ENCODE results near the gene ESPNL. TPM values are rescaled to one million over a fixed set of nuclear protein-coding genes. Genes with fewer than 3 reads are reported as not detected.
"Not testable (repeated sequence)": the region's sequence is repeated elsewhere in the genome, so short reads cannot be mapped to it uniquely, and the experiment has no call there.

ESPNL gene
- total and polyA plus RNA-seq, 4 donors = 0.08 to 0.59 (median 0.35) TPM

DNA sequence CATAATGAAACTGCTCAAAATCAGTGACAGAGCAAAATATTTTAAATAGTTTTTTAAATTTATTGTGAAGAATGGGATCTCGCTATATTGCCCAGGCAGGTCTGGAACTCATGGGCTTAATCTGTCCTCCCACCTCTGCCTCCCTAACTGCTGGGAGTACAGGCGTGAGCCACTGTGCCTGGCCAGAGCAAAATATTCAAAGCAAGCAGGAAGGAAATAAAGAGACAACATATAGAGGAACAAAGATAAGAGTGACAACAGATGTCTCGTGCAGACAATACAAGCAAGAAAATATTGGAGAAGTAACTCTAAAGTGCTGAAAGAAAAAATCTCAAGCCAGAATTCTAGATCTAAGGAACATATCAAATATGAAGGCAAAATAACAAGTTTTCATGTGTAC lies 44.3 kb upstream of the ESPNL start:
- WGBS = 71% methylated on average over 3 of the region's 3 CpGs
- Histone ChIP-seq H3K9ac (ENCODE audit: low read depth in 1 of 2, low read length in 2 of 2) (no peak overlapping the region), H3K27me3 (ENCODE audit: control insufficient read depth in 4 of 4, insufficient read depth in 4 of 4, low read length in 3 of 4) (no peaks in the 10 kb centered on the region), H3K9me3 (ENCODE audit: control insufficient read depth in 4 of 4, low read length in 3 of 4) (no peaks in the 10 kb centered on the region), H3K36me3 (ENCODE audit: control insufficient read depth in 4 of 4, insufficient read depth in 3 of 4, low read depth in 1 of 4, low read length in 3 of 4) (no peaks in the 10 kb centered on the region), H3K4me1 (ENCODE audit: control insufficient read depth in 4 of 4, insufficient read depth in 4 of 4, low read length in 3 of 4) (peaks cover 0 to 7% (median 4%) of the 10 kb centered on the region in 4 donors), H3K4me3 (ENCODE audit: low read depth in 1 of 3, low read length in 3 of 3) (no peak overlapping the region), H3K27ac (ENCODE audit: low read depth in 1 of 2, low read length in 2 of 2) (no peak overlapping the region)
- TF ChIP-seq GABPA (IDR thresholded peaks at IDR 0.05 in 1 of 2, conservative IDR thresholded peaks at IDR 0.05 in 1 of 2) (no peak), JUND (IDR thresholded peaks at IDR 0.05) (no peak), RAD21 (IDR thresholded peaks at IDR 0.05) (no peak), YY1 (IDR thresholded peaks at IDR 0.05) (no peak), HNF4A (conservative IDR thresholded peaks at IDR 0.05) (no peak), TAF1 (conservative IDR thresholded peaks at IDR 0.05) (no peak), NR2F2 (IDR thresholded peaks at IDR 0.05) (no peak)
- TF ChIP-seq, protein P1, sequence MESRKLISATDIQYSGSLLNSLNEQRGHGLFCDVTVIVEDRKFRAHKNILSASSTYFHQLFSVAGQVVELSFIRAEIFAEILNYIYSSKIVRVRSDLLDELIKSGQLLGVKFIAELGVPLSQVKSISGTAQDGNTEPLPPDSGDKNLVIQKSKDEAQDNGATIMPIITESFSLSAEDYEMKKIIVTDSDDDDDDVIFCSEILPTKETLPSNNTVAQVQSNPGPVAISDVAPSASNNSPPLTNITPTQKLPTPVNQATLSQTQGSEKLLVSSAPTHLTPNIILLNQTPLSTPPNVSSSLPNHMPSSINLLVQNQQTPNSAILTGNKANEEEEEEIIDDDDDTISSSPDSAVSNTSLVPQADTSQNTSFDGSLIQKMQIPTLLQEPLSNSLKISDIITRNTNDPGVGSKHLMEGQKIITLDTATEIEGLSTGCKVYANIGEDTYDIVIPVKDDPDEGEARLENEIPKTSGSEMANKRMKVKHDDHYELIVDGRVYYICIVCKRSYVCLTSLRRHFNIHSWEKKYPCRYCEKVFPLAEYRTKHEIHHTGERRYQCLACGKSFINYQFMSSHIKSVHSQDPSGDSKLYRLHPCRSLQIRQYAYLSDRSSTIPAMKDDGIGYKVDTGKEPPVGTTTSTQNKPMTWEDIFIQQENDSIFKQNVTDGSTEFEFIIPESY (IDR thresholded peaks at IDR 0.05) = no peak
- DNase-seq (ENCODE audit: low spot score) = no peak

DNA sequence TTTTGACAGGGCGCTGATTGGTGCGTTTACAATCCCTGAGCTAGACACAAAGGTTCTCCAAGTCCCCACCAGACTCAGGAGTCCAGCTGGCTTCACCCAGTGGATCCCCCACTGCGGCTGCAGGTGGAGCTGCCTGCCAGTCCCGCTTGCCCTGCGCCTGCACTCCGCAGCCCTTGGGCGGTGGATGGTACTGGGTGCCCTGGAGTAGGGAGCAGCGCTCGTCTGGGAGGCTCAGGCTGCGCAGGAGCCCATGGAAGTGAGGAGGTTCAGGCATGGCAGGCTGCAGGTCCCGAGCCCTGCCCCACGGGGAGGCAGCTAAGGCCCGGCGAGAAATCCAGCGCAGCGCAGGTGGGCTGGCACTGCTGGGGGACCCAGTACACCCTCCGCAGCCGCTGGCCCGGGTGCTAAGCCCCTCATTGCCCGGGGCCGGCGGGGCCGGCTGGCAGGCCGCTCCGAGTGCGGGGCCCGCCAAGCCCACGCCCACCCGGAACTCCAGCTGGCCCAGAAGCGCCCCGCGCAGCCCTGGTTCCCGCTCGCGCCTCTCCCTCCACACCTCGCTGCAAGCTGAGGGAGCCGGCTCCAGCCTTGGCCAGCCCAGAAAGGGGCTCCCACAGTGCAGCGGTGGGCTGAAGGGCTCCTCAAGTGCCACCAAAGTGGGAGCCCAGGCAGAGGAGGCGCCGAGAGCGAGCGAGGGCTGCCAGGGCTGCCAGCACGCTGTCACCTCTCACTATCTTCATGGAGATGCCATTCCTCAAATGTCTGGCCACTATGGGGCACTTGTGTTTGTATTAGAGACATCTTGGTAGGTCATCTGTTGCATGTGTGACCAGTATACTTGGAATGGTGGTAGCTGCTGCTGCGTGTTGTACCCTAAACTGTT lies 42.2 kb upstream of the ESPNL start:
- not testable (repeated sequence) for DNase-seq (ENCODE audit: low spot score); H3K36me3 ChIP-seq (ENCODE audit: control insufficient read depth in 4 of 4, insufficient read depth in 3 of 4, low read depth in 1 of 4, low read length in 3 of 4); H3K4me3 ChIP-seq (ENCODE audit: low read depth in 1 of 3, low read length in 3 of 3)

DNA sequence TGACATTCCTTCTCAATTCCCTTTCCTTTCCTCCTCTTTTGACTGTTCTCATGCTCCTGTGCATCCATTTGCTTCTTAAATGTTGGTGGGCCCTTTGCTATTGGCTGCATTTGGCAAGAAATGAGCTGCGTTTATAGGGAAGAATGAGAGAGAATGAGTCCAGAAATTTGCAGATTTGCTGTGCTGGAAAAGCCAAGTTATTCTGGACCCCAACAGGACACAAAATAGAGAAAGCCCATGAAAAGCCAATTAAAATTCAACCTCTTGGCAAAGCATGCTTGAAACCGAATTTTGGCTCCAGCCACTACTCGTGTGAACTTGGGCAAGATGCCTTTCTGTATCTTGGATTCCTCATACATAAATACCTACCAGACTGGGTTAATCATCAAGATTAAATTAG lies 40.6 kb upstream of the ESPNL start:
- Histone ChIP-seq H3K4me3 (ENCODE audit: low read depth in 1 of 3, low read length in 3 of 3) (peak overlapping the region; percentile 85 to 95 (median 90)), H3K36me3 (ENCODE audit: control insufficient read depth in 4 of 4, insufficient read depth in 3 of 4, low read depth in 1 of 4, low read length in 3 of 4) (no peaks in the 10 kb centered on the region), H3K9ac (ENCODE audit: low read depth in 1 of 2, low read length in 2 of 2) (no peak overlapping the region), H3K27ac (ENCODE audit: low read depth in 1 of 2, low read length in 2 of 2) (no peak overlapping the region), H3K9me3 (ENCODE audit: control insufficient read depth in 4 of 4, low read length in 3 of 4) (no peaks in the 10 kb centered on the region), H3K27me3 (ENCODE audit: control insufficient read depth in 4 of 4, insufficient read depth in 4 of 4, low read length in 3 of 4) (no peaks in the 10 kb centered on the region), H3K4me1 (ENCODE audit: control insufficient read depth in 4 of 4, insufficient read depth in 4 of 4, low read length in 3 of 4) (peaks cover 12 to 41% (median 29%) of the 10 kb centered on the region in 4 donors)
- no peak for DNase-seq (ENCODE audit: low spot score)
- WGBS = 59% methylated on average over 3 of the region's 3 CpGs
- no peak for TF ChIP-seq JUND (IDR thresholded peaks at IDR 0.05)

More for the DNA sequence above, 42.2 kb upstream of the ESPNL start:
- WGBS = 93% methylated on average over 44 of the region's 44 CpGs
- not testable (repeated sequence) for H3K9me3 ChIP-seq (ENCODE audit: control insufficient read depth in 4 of 4, low read length in 3 of 4); H3K27me3 ChIP-seq (ENCODE audit: control insufficient read depth in 4 of 4, insufficient read depth in 4 of 4, low read length in 3 of 4); H3K27ac ChIP-seq (ENCODE audit: low read depth in 1 of 2, low read length in 2 of 2); H3K9ac ChIP-seq (ENCODE audit: low read depth in 1 of 2, low read length in 2 of 2)
- peaks cover 7 to 25% (median 16%) of the 10 kb centered on the region in 4 donors for H3K4me1 ChIP-seq (ENCODE audit: control insufficient read depth in 4 of 4, insufficient read depth in 4 of 4, low read length in 3 of 4)

DNA sequence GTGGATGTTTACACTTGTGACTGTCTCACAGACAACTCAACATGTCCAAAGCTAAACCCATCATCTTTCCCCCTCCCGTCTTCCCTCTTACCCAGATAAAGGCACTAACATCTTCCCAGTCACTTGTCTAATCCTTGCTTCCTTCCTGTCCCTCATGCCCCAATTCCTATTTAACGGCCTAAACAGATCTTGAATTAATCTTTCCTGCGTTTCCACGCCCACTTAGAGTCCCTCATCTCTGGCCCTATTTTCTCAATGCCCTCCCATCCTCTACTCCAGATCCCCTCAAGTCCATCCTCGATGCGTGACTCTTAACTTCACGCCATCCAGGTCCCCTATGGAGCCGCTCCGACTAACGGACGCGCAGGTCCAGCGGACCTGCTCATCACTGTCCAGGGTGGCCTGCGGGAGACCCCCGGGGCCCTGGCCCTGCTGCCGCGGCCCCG lies 40.0 kb upstream of the ESPNL start:
- DNase-seq (ENCODE audit: low spot score) = no peak
- peaks cover 10 to 47% (median 34%) of the 10 kb centered on the region in 4 donors for H3K4me1 ChIP-seq (ENCODE audit: control insufficient read depth in 4 of 4, insufficient read depth in 4 of 4, low read length in 3 of 4)
- H3K9ac ChIP-seq (ENCODE audit: low read depth in 1 of 2, low read length in 2 of 2) = peak overlapping the region; percentile 94
- H3K4me3 ChIP-seq (ENCODE audit: low read depth in 1 of 3, low read length in 3 of 3) = peak overlapping the region; percentile 85 to 95 (median 90)
- no peaks in the 10 kb centered on the region for H3K27me3 ChIP-seq (ENCODE audit: control insufficient read depth in 4 of 4, insufficient read depth in 4 of 4, low read length in 3 of 4)
- 2% methylated on average over 18 of the region's 18 CpGs for WGBS
- no peaks in the 10 kb centered on the region for H3K36me3 ChIP-seq (ENCODE audit: control insufficient read depth in 4 of 4, insufficient read depth in 3 of 4, low read depth in 1 of 4, low read length in 3 of 4)
- H3K9me3 ChIP-seq (ENCODE audit: control insufficient read depth in 4 of 4, low read length in 3 of 4) = no peaks in the 10 kb centered on the region
- peak overlapping the region; percentile 78 to 84 for H3K27ac ChIP-seq (ENCODE audit: low read depth in 1 of 2, low read length in 2 of 2)
- TF ChIP-seq, protein P2, sequence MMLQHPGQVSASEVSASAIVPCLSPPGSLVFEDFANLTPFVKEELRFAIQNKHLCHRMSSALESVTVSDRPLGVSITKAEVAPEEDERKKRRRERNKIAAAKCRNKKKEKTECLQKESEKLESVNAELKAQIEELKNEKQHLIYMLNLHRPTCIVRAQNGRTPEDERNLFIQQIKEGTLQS (IDR thresholded peaks at IDR 0.05) = no peak
- TF ChIP-seq EGR1 (IDR thresholded peaks at IDR 0.05; ENCODE audit: low read depth in 2 of 2) (peak in 1 of 2 donors; percentile 4), HNF4A (conservative IDR thresholded peaks at IDR 0.05) (no peak), HNF4G (IDR thresholded peaks at IDR 0.05) (no peak)
